ENCODE results near the gene TANGO6. TPM values are rescaled to one million over a fixed set of nuclear protein-coding genes. Genes with fewer than 3 reads are reported as not detected.

Gene TANGO6
- total RNA-seq, 4 donors from 2014 or later = 16.7 to 24.4 (median 20.2) TPM

GRCh38 chr16:68917541-68917940 lies 74.2 kb downstream of the TANGO6 start:
- no peak for DNase-seq
- H3K4me3 ChIP-seq (replicated peaks in 1 of 3) = no peak overlapping the region
- H3K27ac ChIP-seq = no peak overlapping the region
- H3K36me3 ChIP-seq = no peaks in the 10 kb centered on the region
- no peak for TF ChIP-seq POLR2A (IDR thresholded peaks at IDR 0.05)
- TF ChIP-seq CTCF (IDR thresholded peaks at IDR 0.05) = no peak
- intact Hi-C loops (cut with DNase I) = no loop called here
- no peaks in the 10 kb centered on the region for H3K9me3 ChIP-seq
- WGBS, 2 donors = 97 to 98% methylated on average over 2 of the region's 2 CpGs
- no peaks in the 10 kb centered on the region for H3K4me1 ChIP-seq
- no peaks in the 10 kb centered on the region for H3K27me3 ChIP-seq

- Histone ChIP-seq H3K36me3 (no peaks in the 10 kb centered on the region), H3K4me3 (replicated peaks in 1 of 3) (no peak overlapping the region)
- intact Hi-C loops (cut with DNase I) = loop anchor here (10.0 kb wide), 1 partner anchor 54 kb away; no protein-coding TSS in a partner anchor
Measured at GRCh38 chr16:68920349-68920748, 77.0 kb downstream of the TANGO6 start.

GRCh38 chr16:68921637-68922036 lies 78.3 kb downstream of the TANGO6 start:
- Histone ChIP-seq H3K9me3 (no peaks in the 10 kb centered on the region), H3K36me3 (no peaks in the 10 kb centered on the region), H3K27ac (no peak overlapping the region), H3K4me3 (replicated peaks in 1 of 3) (no peak overlapping the region), H3K27me3 (no peaks in the 10 kb centered on the region), H3K4me1 (no peaks in the 10 kb centered on the region)
- TF ChIP-seq CTCF (IDR thresholded peaks at IDR 0.05) (no peak), POLR2A (IDR thresholded peaks at IDR 0.05) (no peak)
- intact Hi-C loops (cut with DNase I) = loop anchor here (10.0 kb wide), 1 partner anchor 53 kb away; no protein-coding TSS in a partner anchor
- 94 to 99% methylated on average over 2 of the region's 2 CpGs for WGBS, 2 donors
- no peak for DNase-seq

More at GRCh38 chr16:68920349-68920748, 77.0 kb downstream of the TANGO6 start:
- no peaks in the 10 kb centered on the region for H3K4me1 ChIP-seq
- no peaks in the 10 kb centered on the region for H3K9me3 ChIP-seq
- H3K27me3 ChIP-seq = no peaks in the 10 kb centered on the region
- H3K27ac ChIP-seq = no peak overlapping the region
- DNase-seq = no peak
- 93 to 98% methylated on average over 3 of the region's 3 CpGs for WGBS, 2 donors
- no peak for TF ChIP-seq CTCF (IDR thresholded peaks at IDR 0.05)
- TF ChIP-seq POLR2A (IDR thresholded peaks at IDR 0.05) = no peak

GRCh38 chr16:68923116-68923515 lies 79.8 kb downstream of the TANGO6 start:
- TF ChIP-seq POLR2A (IDR thresholded peaks at IDR 0.05) = no peak
- no peaks in the 10 kb centered on the region for H3K4me1 ChIP-seq
- intact Hi-C loops (cut with DNase I) = loop anchor here (10.0 kb wide), 1 partner anchor 52 kb away; no protein-coding TSS in a partner anchor
- no peak overlapping the region for H3K27ac ChIP-seq
- no peaks in the 10 kb centered on the region for H3K27me3 ChIP-seq
- peaks cover 0 to 6% of the 10 kb centered on the region in 2 donors for H3K36me3 ChIP-seq
- H3K9me3 ChIP-seq = no peaks in the 10 kb centered on the region
- WGBS, 2 donors = 95 to 99% methylated on average over 12 of the region's 12 CpGs
- no peak overlapping the region for H3K4me3 ChIP-seq (replicated peaks in 1 of 3)
- no peak for DNase-seq

GRCh38 chr16:68927018-68927417 lies 83.7 kb downstream of the TANGO6 start:
- H3K4me1 ChIP-seq = no peaks in the 10 kb centered on the region
- no peak overlapping the region for H3K4me3 ChIP-seq (replicated peaks in 1 of 3)
- no peak for DNase-seq
- 89 to 95% methylated on average over 3 of the region's 3 CpGs for WGBS, 2 donors
- no peaks in the 10 kb centered on the region for H3K9me3 ChIP-seq
- H3K36me3 ChIP-seq = peaks cover 0 to 6% of the 10 kb centered on the region in 2 donors
- no peak overlapping the region for H3K27ac ChIP-seq
- no peak for TF ChIP-seq CTCF (IDR thresholded peaks at IDR 0.05)
- no peak for TF ChIP-seq POLR2A (IDR thresholded peaks at IDR 0.05)
- H3K27me3 ChIP-seq = no peaks in the 10 kb centered on the region
- intact Hi-C loops (cut with DNase I) = loop anchor here (10.0 kb wide), 1 partner anchor 48 kb away; no protein-coding TSS in a partner anchor
